HEK293 (cell line): Measurements from ENCODE around the gene LAG3.

Experiments
- HOXA7 ChIP-seq: sonication (generic); formaldehyde crosslinking; IDR thresholded peaks from 2 replicates; pipeline ENCODE4 v1.8.1; 2022; ENCODE audit warnings: missing genetic modification reagents, borderline replicate concordance
- MEIS1 ChIP-seq: sonication (generic); formaldehyde crosslinking; IDR thresholded peaks from 2 replicates; pipeline ENCODE4 v1.8.1; 2022; ENCODE audit warnings: missing genetic modification reagents, mild to moderate bottlenecking, borderline replicate concordance
- PRDM10 ChIP-seq: fragments of 450-650 bp; formaldehyde crosslinking; IDR thresholded peaks from 2 replicates; pipeline ENCODE4 v1.5.1; 2016; ENCODE audit warnings: missing biosample characterization, missing genetic modification characterization
- TCF7L2 ChIP-seq: IDR thresholded peaks from 2 replicates; pipeline ENCODE4 v1.6.1; 2011; ENCODE audit warnings: low read depth, mild to moderate bottlenecking, inconsistent platforms, low read length, moderate library complexity, borderline replicate concordance
- WT1 ChIP-seq: fragments of 450-650 bp; formaldehyde crosslinking; IDR thresholded peaks from 2 replicates; pipeline ENCODE4 v1.5.1; 2016; ENCODE audit warnings: missing biosample characterization, missing genetic modification characterization
- ZFP41 ChIP-seq: fragments of 450-650 bp; formaldehyde crosslinking; IDR thresholded peaks from 2 replicates; pipeline ENCODE4 v1.5.1; 2016; ENCODE audit warnings: missing biosample characterization, missing genetic modification characterization, borderline replicate concordance
- ZNF114 ChIP-seq: fragments of 450-650 bp; formaldehyde crosslinking; IDR thresholded peaks from 2 replicates; pipeline ENCODE4 v1.5.0; 2017; ENCODE audit warnings: missing biosample characterization, missing genetic modification characterization
- ZNF138 ChIP-seq: fragments of 450-650 bp; formaldehyde crosslinking; IDR thresholded peaks from 2 replicates; pipeline ENCODE4 v1.5.1; 2016; ENCODE audit warnings: missing biosample characterization, missing genetic modification characterization, borderline replicate concordance
- ZNF19 ChIP-seq: fragments of 450-650 bp; formaldehyde crosslinking; IDR thresholded peaks from 2 replicates; pipeline ENCODE4; 2016; ENCODE audit warnings: missing biosample characterization, missing genetic modification characterization, low read depth
- ZNF214 ChIP-seq: fragments of 450-650 bp; formaldehyde crosslinking; IDR thresholded peaks from 2 replicates; pipeline ENCODE4 v1.5.1; 2017; ENCODE audit warnings: missing biosample characterization, mild to moderate bottlenecking, missing genetic modification characterization, borderline replicate concordance
- ZNF335 ChIP-seq: fragments of 450-650 bp; formaldehyde crosslinking; conservative IDR thresholded peaks from 2 replicates; pipeline ENCODE4 v1.5.1; 2016; ENCODE audit warnings: missing biosample characterization, missing genetic modification characterization
- ZNF426 ChIP-seq: fragments of 450-650 bp; formaldehyde crosslinking; IDR thresholded peaks from 2 replicates; pipeline ENCODE4 v1.5.1; 2017; ENCODE audit warnings: missing biosample characterization, missing genetic modification characterization, mild to moderate bottlenecking, inconsistent platforms, moderate library complexity
- ZNF433 ChIP-seq: fragments of 450-650 bp; formaldehyde crosslinking; IDR thresholded peaks from 2 replicates; pipeline ENCODE4 v1.5.1; 2016; ENCODE audit warnings: missing biosample characterization, missing genetic modification characterization, low read depth
- ZNF518A ChIP-seq: fragments of 450-650 bp; formaldehyde crosslinking; conservative IDR thresholded peaks from 2 replicates; pipeline ENCODE4 v1.5.1; 2016; ENCODE audit warnings: low read depth, missing biosample characterization, missing genetic modification characterization
- ZNF530 ChIP-seq: fragments of 450-650 bp; formaldehyde crosslinking; IDR thresholded peaks from 2 replicates; pipeline ENCODE4 v1.5.1; 2016; ENCODE audit warnings: low read depth, missing biosample characterization, missing genetic modification characterization
- ZNF610 ChIP-seq: fragments of 450-650 bp; formaldehyde crosslinking; IDR thresholded peaks from 2 replicates; pipeline ENCODE4 v1.5.1; 2016; ENCODE audit warnings: missing biosample characterization, missing genetic modification characterization, borderline replicate concordance
- ZSCAN23 ChIP-seq: fragments of 450-650 bp; formaldehyde crosslinking; IDR thresholded peaks from 2 replicates; pipeline ENCODE4 v1.5.1; 2016; ENCODE audit warnings: missing biosample characterization, missing genetic modification characterization
- TF ChIP-seq, protein P1 (sequence below): fragments of 450-650 bp; formaldehyde crosslinking; IDR thresholded peaks from 2 replicates; pipeline ENCODE4 v1.5.1; 2016; ENCODE audit warnings: missing biosample characterization, missing genetic modification characterization
- TF ChIP-seq, protein P2 (sequence below): fragments of 450-650 bp; formaldehyde crosslinking; IDR thresholded peaks from 2 replicates; pipeline ENCODE4 v1.5.0; 2017; ENCODE audit warnings: missing biosample characterization, missing genetic modification characterization, borderline replicate concordance
- TF ChIP-seq, protein P3 (sequence below): fragments of 450-650 bp; formaldehyde crosslinking; IDR thresholded peaks from 2 replicates; pipeline ENCODE4 v1.5.1; 2016; ENCODE audit warnings: missing biosample characterization, missing genetic modification characterization
- TF ChIP-seq, protein P4 (sequence below): fragments of 450-650 bp; formaldehyde crosslinking; IDR thresholded peaks from 2 replicates; pipeline ENCODE4 v1.5.1; 2016; ENCODE audit warnings: missing biosample characterization, missing genetic modification characterization

The LAG3 gene

GRCh38 chr12:6821591-6822425 is 49.5 kb downstream of the LAG3 start, which contains the start of gene GPR162 (continued):
- TF ChIP-seq, protein P1, sequence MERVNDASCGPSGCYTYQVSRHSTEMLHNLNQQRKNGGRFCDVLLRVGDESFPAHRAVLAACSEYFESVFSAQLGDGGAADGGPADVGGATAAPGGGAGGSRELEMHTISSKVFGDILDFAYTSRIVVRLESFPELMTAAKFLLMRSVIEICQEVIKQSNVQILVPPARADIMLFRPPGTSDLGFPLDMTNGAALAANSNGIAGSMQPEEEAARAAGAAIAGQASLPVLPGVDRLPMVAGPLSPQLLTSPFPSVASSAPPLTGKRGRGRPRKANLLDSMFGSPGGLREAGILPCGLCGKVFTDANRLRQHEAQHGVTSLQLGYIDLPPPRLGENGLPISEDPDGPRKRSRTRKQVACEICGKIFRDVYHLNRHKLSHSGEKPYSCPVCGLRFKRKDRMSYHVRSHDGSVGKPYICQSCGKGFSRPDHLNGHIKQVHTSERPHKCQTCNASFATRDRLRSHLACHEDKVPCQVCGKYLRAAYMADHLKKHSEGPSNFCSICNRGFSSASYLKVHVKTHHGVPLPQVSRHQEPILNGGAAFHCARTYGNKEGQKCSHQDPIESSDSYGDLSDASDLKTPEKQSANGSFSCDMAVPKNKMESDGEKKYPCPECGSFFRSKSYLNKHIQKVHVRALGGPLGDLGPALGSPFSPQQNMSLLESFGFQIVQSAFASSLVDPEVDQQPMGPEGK (tag by site-specific recombination), result peak; percentile 61; the same call in 1 of the 2 replicates
- TF ChIP-seq ZNF610 (tag by site-specific recombination) (no peak), ZNF426 (tag by site-specific recombination) (no peak), MEIS1 (CRISPR knock-in tag) (no peak), ZNF335 (tag by site-specific recombination) (peak; percentile 66), ZNF214 (tag by site-specific recombination) (no peak), WT1 (peak; percentile 90), ZNF530 (no peak), ZNF19 (tag by site-specific recombination) (no peak), TCF7L2 (no peak), ZNF518A (tag by site-specific recombination) (no peak), ZNF138 (no peak), ZFP41 (tag by site-specific recombination) (no peak), ZSCAN23 (tag by site-specific recombination) (no peak), HOXA7 (CRISPR knock-in tag) (no peak), ZNF433 (tag by site-specific recombination) (no peak), ZNF114 (tag by site-specific recombination) (no peak), PRDM10 (tag by site-specific recombination) (no peak)
- TF ChIP-seq, protein P2, sequence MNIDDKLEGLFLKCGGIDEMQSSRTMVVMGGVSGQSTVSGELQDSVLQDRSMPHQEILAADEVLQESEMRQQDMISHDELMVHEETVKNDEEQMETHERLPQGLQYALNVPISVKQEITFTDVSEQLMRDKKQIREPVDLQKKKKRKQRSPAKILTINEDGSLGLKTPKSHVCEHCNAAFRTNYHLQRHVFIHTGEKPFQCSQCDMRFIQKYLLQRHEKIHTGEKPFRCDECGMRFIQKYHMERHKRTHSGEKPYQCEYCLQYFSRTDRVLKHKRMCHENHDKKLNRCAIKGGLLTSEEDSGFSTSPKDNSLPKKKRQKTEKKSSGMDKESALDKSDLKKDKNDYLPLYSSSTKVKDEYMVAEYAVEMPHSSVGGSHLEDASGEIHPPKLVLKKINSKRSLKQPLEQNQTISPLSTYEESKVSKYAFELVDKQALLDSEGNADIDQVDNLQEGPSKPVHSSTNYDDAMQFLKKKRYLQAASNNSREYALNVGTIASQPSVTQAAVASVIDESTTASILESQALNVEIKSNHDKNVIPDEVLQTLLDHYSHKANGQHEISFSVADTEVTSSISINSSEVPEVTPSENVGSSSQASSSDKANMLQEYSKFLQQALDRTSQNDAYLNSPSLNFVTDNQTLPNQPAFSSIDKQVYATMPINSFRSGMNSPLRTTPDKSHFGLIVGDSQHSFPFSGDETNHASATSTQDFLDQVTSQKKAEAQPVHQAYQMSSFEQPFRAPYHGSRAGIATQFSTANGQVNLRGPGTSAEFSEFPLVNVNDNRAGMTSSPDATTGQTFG (tag by site-specific recombination), result no peak
- TF ChIP-seq, protein P3, sequence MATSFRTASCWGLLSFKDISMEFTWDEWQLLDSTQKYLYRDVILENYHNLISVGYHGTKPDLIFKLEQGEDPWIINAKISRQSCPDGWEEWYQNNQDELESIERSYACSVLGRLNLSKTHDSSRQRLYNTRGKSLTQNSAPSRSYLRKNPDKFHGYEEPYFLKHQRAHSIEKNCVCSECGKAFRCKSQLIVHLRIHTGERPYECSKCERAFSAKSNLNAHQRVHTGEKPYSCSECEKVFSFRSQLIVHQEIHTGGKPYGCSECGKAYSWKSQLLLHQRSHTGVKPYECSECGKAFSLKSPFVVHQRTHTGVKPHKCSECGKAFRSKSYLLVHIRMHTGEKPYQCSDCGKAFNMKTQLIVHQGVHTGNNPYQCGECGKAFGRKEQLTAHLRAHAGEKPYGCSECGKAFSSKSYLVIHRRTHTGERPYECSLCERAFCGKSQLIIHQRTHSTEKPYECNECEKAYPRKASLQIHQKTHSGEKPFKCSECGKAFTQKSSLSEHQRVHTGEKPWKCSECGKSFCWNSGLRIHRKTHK (tag by site-specific recombination), result no peak
- TF ChIP-seq, protein P4, sequence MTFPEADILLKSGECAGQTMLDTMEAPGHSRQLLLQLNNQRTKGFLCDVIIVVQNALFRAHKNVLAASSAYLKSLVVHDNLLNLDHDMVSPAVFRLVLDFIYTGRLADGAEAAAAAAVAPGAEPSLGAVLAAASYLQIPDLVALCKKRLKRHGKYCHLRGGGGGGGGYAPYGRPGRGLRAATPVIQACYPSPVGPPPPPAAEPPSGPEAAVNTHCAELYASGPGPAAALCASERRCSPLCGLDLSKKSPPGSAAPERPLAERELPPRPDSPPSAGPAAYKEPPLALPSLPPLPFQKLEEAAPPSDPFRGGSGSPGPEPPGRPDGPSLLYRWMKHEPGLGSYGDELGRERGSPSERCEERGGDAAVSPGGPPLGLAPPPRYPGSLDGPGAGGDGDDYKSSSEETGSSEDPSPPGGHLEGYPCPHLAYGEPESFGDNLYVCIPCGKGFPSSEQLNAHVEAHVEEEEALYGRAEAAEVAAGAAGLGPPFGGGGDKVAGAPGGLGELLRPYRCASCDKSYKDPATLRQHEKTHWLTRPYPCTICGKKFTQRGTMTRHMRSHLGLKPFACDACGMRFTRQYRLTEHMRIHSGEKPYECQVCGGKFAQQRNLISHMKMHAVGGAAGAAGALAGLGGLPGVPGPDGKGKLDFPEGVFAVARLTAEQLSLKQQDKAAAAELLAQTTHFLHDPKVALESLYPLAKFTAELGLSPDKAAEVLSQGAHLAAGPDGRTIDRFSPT (tag by site-specific recombination), result peak; percentile 12; the same call in 1 of the 2 replicates
